Mammary epithelial cell (primary cell): ENCODE data around the gene ZFYVE19.

Experiments used
- CTCF ChIP-seq, 2 donors: IDR thresholded peaks in 1 of 2; conservative IDR thresholded peaks in 1 of 2; 2 replicates each; pipeline ENCODE4 v1.5.1; 2011 to 2012; ENCODE audit warnings: inconsistent platforms in 2 of 2, low read length in 2 of 2, mild to moderate bottlenecking in 2 of 2, control low read depth in 1 of 2, low read depth in 1 of 2; ENCODE audit not compliant: insufficient read depth in 1 of 2; ENCODE audit errors: extremely low read depth in 1 of 2
- EZH2 ChIP-seq: IDR thresholded peaks from 2 replicates; pipeline ENCODE4 v1.6.1; 2012; ENCODE audit warnings: low read length, inconsistent platforms, borderline replicate concordance

- TF ChIP-seq CTCF (conservative IDR thresholded peaks at IDR 0.05 in 1 of 2, IDR thresholded peaks at IDR 0.05 in 1 of 2; ENCODE audit: extremely low read depth in 1 of 2, insufficient read depth in 1 of 2, low read depth in 1 of 2, low read length in 2 of 2) (no peak), EZH2 (no peak)
Measured at GRCh38 chr15:40858706-40859105, 51.8 kb downstream of the ZFYVE19 start.
